Activated T-cell treated with anti-CD3 and anti-CD28 coated beads, Interleukin-2, amount 50 U/mL, for 48 hours (primary cell): Measurements from ENCODE around the gene BASP1.
"Not testable (repeated sequence)": the region's sequence is repeated elsewhere in the genome, so short reads cannot be mapped to it uniquely, and the experiment has no call there.

Source experiments
- DNase-seq, 2 experiments: peaks; one replicate each; pipeline ENCODE4 v3.0.0-alpha.2; 2020

The BASP1 gene

GRCh38 chr5:17257705-17258273 lies 40.4 kb downstream of the BASP1 start:
- no peak for DNase-seq

GRCh38 chr5:17258431-17258830 lies 41.0 kb downstream of the BASP1 start:
- no peak for DNase-seq

GRCh38 chr5:17259012-17259411 lies 41.6 kb downstream of the BASP1 start:
- DNase-seq: not testable (repeated sequence)

- DNase-seq: no peak
Measured at GRCh38 chr5:17259630-17260257, 42.3 kb downstream of the BASP1 start.

GRCh38 chr5:17260549-17260948 lies 43.1 kb downstream of the BASP1 start:
- no peak for DNase-seq

GRCh38 chr5:17261075-17261474 lies 43.6 kb downstream of the BASP1 start:
- no peak for DNase-seq

- no peak for DNase-seq
Measured at GRCh38 chr5:17265041-17265440, 47.6 kb downstream of the BASP1 start.

GRCh38 chr5:17267106-17267505 lies 49.7 kb downstream of the BASP1 start:
- DNase-seq: no peak

- no peak for DNase-seq
Measured at GRCh38 chr5:17269201-17269600, 51.8 kb downstream of the BASP1 start.

- DNase-seq: no peak
Measured at GRCh38 chr5:17272111-17272510, 54.7 kb downstream of the BASP1 start.

- DNase-seq: no peak
Measured at GRCh38 chr5:17275289-17276158, 58.1 kb downstream of the BASP1 start.

GRCh38 chr5:17276445-17276844 lies 59.0 kb downstream of the BASP1 start:
- DNase-seq: no peak

- no peak for DNase-seq
Measured at GRCh38 chr5:17277907-17278306, 60.5 kb downstream of the BASP1 start.

GRCh38 chr5:17278931-17279330 lies 61.5 kb downstream of the BASP1 start:
- no peak for DNase-seq

GRCh38 chr5:17279487-17279886 lies 62.1 kb downstream of the BASP1 start:
- DNase-seq: no peak

- no peak for DNase-seq
Measured at GRCh38 chr5:17282283-17283120, 65.1 kb downstream of the BASP1 start.

GRCh38 chr5:17283121-17283415 lies 65.6 kb downstream of the BASP1 start:
- DNase-seq: no peak

GRCh38 chr5:17287501-17288155 lies 70.2 kb downstream of the BASP1 start:
- DNase-seq: no peak

GRCh38 chr5:17288570-17288969 lies 71.1 kb downstream of the BASP1 start:
- no peak for DNase-seq

GRCh38 chr5:17289681-17290539 lies 72.5 kb downstream of the BASP1 start:
- no peak for DNase-seq

GRCh38 chr5:17290540-17290974 lies 73.1 kb downstream of the BASP1 start:
- DNase-seq: no peak
